SK-N-SH (cell line): ENCODE measurements around the gene TSEN15.

ENCODE experiments used
- GABPA ChIP-seq: IDR thresholded peaks from 2 replicates; pipeline ENCODE4 v1.4.0; 2012; ENCODE audit warnings: low read depth, mild to moderate bottlenecking
- TF ChIP-seq, protein P1 (sequence below): fragments of 200-600 bp; sonication (generic); IDR thresholded peaks from 2 replicates; pipeline ENCODE4 v1.6.1; 2017; ENCODE audit warnings: antibody characterized with exemption, mild to moderate bottlenecking, moderate library complexity
- TF ChIP-seq, protein P2 (sequence below): IDR thresholded peaks from 2 replicates; pipeline ENCODE4 v1.4.0; 2012; ENCODE audit warnings: low read depth, borderline replicate concordance

DNA sequence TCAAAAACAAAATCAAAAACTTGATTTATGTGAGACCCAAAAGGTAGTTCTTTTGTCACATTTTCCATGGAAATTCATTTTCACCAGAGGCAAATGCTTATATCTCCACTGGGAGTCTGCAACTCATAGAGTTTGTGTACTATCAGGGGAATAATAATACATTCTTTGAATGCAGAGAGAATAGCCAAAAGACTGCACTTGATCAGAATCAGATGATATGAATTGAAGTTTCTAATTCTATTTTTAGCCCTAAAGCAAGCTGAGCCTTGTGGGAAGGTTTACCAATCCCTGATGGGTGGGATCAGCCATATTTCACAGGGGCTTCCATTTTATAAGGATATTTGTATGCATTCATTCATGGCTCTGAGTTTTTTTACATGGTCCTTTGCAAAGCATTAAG, 49.6 kb downstream of the TSEN15 start:
- TF ChIP-seq, protein P1, sequence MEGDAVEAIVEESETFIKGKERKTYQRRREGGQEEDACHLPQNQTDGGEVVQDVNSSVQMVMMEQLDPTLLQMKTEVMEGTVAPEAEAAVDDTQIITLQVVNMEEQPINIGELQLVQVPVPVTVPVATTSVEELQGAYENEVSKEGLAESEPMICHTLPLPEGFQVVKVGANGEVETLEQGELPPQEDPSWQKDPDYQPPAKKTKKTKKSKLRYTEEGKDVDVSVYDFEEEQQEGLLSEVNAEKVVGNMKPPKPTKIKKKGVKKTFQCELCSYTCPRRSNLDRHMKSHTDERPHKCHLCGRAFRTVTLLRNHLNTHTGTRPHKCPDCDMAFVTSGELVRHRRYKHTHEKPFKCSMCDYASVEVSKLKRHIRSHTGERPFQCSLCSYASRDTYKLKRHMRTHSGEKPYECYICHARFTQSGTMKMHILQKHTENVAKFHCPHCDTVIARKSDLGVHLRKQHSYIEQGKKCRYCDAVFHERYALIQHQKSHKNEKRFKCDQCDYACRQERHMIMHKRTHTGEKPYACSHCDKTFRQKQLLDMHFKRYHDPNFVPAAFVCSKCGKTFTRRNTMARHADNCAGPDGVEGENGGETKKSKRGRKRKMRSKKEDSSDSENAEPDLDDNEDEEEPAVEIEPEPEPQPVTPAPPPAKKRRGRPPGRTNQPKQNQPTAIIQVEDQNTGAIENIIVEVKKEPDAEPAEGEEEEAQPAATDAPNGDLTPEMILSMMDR, result no peak
- TF ChIP-seq, protein P2, sequence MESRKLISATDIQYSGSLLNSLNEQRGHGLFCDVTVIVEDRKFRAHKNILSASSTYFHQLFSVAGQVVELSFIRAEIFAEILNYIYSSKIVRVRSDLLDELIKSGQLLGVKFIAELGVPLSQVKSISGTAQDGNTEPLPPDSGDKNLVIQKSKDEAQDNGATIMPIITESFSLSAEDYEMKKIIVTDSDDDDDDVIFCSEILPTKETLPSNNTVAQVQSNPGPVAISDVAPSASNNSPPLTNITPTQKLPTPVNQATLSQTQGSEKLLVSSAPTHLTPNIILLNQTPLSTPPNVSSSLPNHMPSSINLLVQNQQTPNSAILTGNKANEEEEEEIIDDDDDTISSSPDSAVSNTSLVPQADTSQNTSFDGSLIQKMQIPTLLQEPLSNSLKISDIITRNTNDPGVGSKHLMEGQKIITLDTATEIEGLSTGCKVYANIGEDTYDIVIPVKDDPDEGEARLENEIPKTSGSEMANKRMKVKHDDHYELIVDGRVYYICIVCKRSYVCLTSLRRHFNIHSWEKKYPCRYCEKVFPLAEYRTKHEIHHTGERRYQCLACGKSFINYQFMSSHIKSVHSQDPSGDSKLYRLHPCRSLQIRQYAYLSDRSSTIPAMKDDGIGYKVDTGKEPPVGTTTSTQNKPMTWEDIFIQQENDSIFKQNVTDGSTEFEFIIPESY, result no peak
- no peak for TF ChIP-seq GABPA
